ENCODE data around the gene PNMA6E. TPM values are rescaled to one million over a fixed set of nuclear protein-coding genes. Genes with fewer than 3 reads are reported as not detected.
"Not testable (repeated sequence)": the region's sequence is repeated elsewhere in the genome, so short reads cannot be mapped to it uniquely, and the experiment has no call there.

The PNMA6E gene
- total RNA-seq, 1 donor from 2014 or later, result not detected

DNA sequence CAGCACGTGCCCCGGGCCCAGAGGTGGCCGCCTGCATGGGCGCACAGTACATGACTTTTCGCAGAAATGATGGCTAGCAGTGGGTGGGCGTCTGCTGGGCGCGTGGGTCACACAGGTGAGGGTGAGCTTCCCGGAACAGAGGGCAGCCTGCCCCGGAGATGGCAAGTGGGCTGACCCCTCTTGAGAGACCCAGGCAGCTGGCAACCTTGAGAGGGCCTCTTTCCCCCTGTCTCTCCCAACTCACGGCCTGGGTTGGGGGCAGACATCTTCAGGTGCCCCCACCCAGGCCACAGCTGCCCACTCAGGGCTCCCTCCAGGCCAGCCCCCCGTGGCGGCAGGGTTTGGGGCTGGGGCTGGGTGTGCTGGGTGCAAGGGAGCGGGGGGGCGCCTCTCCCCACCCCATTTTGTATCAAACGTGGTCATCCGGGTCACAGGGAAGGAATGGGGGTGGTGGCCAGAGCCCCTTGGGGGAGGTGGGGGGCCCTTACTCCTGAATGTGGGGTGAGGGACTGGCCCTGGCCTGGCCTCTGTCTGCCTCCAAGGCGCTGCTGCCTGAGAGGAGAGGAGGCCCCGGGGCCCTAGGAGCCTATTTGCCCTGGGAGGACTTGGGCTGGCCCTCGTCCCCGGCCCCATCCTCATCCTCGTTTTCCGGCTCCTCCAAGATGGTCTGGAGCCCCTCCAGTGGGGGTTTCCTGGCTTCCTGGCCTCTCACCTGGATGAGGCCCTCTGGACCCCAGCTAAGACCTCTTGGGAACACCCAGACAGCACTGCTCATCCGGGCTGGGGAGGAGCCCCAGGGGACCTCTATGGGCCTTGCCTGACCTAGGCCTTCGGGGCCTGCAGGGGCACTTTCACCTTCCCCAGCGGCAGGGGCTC is 4.6 kb downstream of the PNMA6E start:
- H3K4me1 Mint-ChIP-seq (ENCODE audit: low read depth), result peaks cover 24% of the 10 kb centered on the region
- DNase-seq (ENCODE audit: low spot score), result no peak
- no peak overlapping the region for H3K27ac Mint-ChIP-seq
- no peaks in the 10 kb centered on the region for H3K36me3 Mint-ChIP-seq (ENCODE audit: low read depth)
- H3K27me3 Mint-ChIP-seq (ENCODE audit: insufficient read depth), result peaks cover 2% of the 10 kb centered on the region
- intact Hi-C loops (cut with micrococcal nuclease), result no loop called here
- no peaks in the 10 kb centered on the region for H3K9me3 Mint-ChIP-seq
- no peak overlapping the region for H3K4me3 Mint-ChIP-seq

DNA sequence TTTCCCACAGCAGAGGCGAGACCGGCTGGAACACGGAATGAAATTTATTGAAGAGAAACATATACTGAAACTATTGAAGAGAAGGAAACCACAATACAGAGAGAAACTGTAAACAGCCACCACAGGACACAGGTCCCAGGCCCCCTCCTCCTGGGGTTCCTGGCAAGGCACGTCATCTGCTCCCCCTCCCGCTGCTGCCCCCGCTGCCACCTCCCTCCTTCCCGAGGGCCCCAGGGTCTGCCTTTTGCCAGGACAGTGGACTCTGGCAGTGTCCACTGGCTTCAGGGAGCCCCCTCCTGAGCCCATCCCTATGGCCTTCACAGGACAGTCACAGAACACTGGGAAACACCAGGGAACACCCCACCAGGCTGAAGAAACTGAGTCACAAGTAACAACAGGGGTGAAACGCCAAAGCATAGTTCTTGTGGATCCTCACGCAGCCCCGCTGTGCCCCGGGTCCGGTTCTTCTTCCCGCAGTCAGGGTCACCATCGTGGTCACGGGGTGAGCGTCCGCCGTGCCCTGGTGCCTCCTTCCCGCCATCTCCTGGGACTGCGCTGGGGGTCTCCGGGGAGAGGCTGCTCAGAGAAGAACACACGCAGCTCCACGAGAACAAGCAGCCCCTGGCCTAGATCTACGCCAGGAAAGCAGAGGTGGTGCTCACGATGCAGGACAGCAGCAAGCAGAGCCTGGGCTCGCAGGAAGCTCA is 5.4 kb downstream of the PNMA6E start:
- Mint-ChIP-seq H3K27me3 (ENCODE audit: insufficient read depth) (peaks cover 2% of the 10 kb centered on the region), H3K9me3 (no peaks in the 10 kb centered on the region), H3K36me3 (ENCODE audit: low read depth) (no peaks in the 10 kb centered on the region), H3K27ac (no peak overlapping the region), H3K4me3 (peak overlapping the region; percentile 19), H3K4me1 (ENCODE audit: low read depth) (peaks cover 24% of the 10 kb centered on the region)
- intact Hi-C loops (cut with micrococcal nuclease), result no loop called here
- DNase-seq (ENCODE audit: low spot score), result no peak

DNA sequence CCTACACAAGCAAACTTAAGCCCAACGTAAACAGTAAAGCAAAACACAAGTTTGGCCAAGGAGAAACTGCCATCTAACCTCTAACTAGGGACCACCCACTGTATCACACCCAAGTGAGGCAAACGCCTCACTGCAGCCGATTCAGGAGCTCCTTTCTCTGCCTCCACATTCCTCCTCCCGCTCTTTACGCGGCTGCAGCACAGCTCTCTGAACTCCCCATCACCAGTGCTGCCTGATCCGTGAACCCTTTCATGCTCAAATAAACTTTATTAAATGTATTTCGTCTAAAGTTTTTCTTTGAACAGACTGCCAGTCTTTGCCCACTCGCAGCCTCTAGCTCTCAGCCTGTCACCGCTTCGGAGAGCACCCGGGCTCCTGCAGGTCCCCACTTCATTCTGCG is 6.5 kb downstream of the PNMA6E start:
- Mint-ChIP-seq H3K4me3 (no peak overlapping the region), H3K36me3 (ENCODE audit: low read depth) (no peaks in the 10 kb centered on the region), H3K9me3 (no peaks in the 10 kb centered on the region), H3K27ac (no peak overlapping the region), H3K4me1 (ENCODE audit: low read depth) (peaks cover 24% of the 10 kb centered on the region), H3K27me3 (ENCODE audit: insufficient read depth) (peaks cover 2% of the 10 kb centered on the region)
- intact Hi-C loops (cut with micrococcal nuclease), result no loop called here
- DNase-seq (ENCODE audit: low spot score), result no peak

DNA sequence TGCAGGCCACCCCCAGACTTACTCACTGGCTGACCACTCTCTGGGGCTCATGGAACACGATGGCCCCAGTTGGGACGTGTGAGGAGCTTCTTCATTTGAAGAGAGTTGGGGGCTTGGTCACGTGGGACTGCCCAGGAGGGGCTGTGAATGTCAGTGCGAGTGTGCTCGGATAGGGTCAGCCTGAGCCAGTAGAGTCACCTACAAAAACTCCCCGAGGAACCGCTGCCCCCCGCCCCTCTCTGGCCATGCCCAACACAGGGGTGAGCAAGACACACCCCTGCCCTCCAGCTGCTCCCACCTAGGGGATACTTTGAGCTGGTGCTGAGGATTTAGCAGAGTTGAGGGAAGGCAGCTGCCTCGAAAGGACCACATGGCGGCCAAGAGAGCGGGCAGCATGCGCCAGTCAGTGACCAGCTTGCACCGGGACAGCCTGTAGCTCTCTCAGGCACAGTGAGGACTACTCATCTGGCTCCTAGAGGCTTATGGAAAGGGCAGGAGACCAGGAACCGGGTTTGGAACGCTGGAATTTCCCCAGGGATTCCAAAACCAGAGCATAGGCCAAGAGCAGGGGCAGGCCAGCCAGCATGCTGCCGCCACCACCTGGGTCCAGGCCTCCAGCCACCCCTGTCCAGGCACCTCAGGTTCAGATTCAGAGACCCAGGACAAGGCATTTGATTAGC is 8.4 kb downstream of the PNMA6E start:
- intact Hi-C loops (cut with micrococcal nuclease), result no loop called here
- no peak for DNase-seq (ENCODE audit: low spot score)
- no peaks in the 10 kb centered on the region for H3K9me3 Mint-ChIP-seq
- H3K4me1 Mint-ChIP-seq (ENCODE audit: low read depth), result peaks cover 24% of the 10 kb centered on the region
- H3K27me3 Mint-ChIP-seq (ENCODE audit: insufficient read depth), result peaks cover 2% of the 10 kb centered on the region
- no peak overlapping the region for H3K27ac Mint-ChIP-seq
- H3K36me3 Mint-ChIP-seq (ENCODE audit: low read depth), result no peaks in the 10 kb centered on the region
- no peak overlapping the region for H3K4me3 Mint-ChIP-seq

DNA sequence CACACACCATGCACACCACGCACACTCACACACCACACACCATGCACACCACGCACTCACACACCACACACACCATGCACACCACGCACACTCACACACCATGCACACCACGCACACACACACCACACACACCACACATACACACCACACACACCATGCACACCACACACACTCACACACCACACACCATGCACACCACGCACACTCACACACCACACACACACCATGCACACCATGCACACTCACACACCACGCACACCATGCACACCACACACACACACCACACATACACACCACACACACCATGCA is 11.7 kb downstream of the PNMA6E start:
- H3K27ac Mint-ChIP-seq; H3K4me1 Mint-ChIP-seq (ENCODE audit: low read depth); H3K36me3 Mint-ChIP-seq (ENCODE audit: low read depth); intact Hi-C loops (cut with micrococcal nuclease); DNase-seq (ENCODE audit: low spot score); H3K27me3 Mint-ChIP-seq (ENCODE audit: insufficient read depth); H3K9me3 Mint-ChIP-seq; H3K4me3 Mint-ChIP-seq: not testable (repeated sequence)

DNA sequence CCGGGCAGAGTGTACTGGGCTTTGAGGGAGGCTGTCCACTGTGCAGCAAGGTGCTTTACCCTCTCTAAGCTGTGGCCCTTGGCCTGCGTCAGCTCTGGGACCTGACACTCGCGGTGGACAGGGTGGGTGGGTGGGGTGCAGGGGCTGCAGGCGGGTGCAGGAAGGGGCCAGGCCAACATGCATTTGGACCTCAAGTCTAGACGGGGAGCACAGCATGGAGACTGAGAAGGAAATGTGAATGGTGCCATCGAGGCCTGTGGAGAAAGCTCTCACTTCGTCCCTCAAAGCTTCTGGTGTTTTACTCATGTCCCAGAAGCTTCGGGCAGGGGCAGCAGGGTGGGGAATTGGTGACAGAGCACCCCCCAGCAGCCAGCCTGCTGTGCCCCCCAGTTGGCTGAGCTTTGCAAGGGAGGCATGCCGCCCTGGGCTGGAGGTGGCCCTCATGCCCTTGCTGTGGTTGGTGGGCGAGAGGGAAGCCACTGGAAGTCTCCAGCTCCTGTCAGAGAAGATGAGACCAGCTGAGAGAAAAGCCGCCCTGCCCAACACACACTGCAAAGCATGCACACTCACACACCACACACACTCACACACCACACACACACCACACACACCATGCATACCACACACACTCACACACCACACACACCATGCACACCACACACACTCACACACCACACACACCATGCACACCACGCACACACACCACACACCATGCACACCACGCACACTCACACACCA is 12.3 kb downstream of the PNMA6E start:
- H3K4me3 Mint-ChIP-seq, result no peak overlapping the region
- no peak for DNase-seq (ENCODE audit: low spot score)
- no peaks in the 10 kb centered on the region for H3K36me3 Mint-ChIP-seq (ENCODE audit: low read depth)
- H3K27ac Mint-ChIP-seq, result no peak overlapping the region
- no peaks in the 10 kb centered on the region for H3K9me3 Mint-ChIP-seq
- intact Hi-C loops (cut with micrococcal nuclease), result no loop called here
- H3K27me3 Mint-ChIP-seq (ENCODE audit: insufficient read depth), result peaks cover 2% of the 10 kb centered on the region
- peaks cover under 1% of the 10 kb centered on the region for H3K4me1 Mint-ChIP-seq (ENCODE audit: low read depth)

DNA sequence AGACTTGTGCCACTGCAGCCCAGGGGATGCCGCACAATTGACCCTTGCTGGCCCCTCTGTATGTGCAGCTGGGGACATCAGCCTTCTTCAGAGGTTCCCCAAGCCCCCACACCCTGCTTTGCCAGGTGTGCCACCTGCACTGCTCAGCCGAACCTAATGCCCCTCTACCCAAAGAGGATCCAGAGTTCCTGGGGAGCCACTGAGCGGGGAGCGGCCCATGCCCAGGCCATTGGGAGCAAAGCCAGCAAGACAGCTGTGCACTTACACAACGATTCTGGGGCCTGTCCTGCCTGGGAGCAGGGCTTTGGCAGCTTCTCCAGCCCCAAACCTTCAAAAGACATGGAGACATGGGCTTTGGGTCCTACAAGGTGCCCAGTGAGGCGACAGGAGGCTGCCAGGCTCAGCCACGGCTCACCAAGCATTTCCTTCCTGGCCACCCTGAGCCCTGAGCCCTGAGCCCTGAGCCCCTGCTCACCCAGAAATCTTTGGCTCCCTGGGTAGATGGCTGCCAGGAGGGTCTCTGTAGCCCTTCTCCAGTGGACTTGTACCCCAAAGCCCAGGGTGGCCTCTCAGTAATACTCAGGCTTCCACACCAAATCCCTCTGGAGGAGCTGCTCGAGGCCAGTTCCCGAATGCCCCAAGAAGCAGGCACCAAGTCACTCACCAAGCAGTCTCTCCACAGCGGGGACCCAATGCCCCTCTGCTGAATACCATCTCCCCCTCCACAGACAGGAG is 13.0 kb downstream of the PNMA6E start:
- intact Hi-C loops (cut with micrococcal nuclease), result no loop called here
- H3K36me3 Mint-ChIP-seq (ENCODE audit: low read depth), result no peaks in the 10 kb centered on the region
- H3K4me3 Mint-ChIP-seq, result no peak overlapping the region
- no peaks in the 10 kb centered on the region for H3K9me3 Mint-ChIP-seq
- peaks cover 2% of the 10 kb centered on the region for H3K27me3 Mint-ChIP-seq (ENCODE audit: insufficient read depth)
- H3K4me1 Mint-ChIP-seq (ENCODE audit: low read depth), result no peaks in the 10 kb centered on the region
- H3K27ac Mint-ChIP-seq, result no peak overlapping the region
- DNase-seq (ENCODE audit: low spot score), result no peak

DNA sequence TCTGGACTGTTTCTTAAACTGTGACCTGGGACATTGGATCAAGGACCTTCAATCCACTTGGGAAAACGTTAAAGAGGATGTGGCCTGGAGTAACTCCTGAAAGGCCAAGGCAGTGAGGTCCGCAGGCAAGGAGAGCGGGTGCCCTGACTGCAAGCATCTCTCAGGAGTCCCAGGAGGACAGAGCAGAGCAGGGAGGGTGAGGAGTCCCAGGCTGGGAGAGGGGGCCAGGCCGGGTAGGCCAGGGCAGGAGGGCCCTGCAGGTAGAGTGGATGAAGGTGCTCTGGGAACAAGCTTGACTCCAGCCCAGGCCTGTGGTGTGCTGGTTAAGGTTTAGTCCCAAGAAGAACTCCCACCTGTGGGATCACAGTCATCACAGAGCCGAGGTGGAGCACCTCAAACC is 13.8 kb downstream of the PNMA6E start:
- DNase-seq (ENCODE audit: low spot score), result no peak
- intact Hi-C loops (cut with micrococcal nuclease), result no loop called here
- Mint-ChIP-seq H3K4me1 (ENCODE audit: low read depth) (no peaks in the 10 kb centered on the region), H3K27me3 (ENCODE audit: insufficient read depth) (peaks cover 2% of the 10 kb centered on the region), H3K4me3 (no peak overlapping the region), H3K27ac (no peak overlapping the region), H3K36me3 (ENCODE audit: low read depth) (no peaks in the 10 kb centered on the region), H3K9me3 (no peaks in the 10 kb centered on the region)

DNA sequence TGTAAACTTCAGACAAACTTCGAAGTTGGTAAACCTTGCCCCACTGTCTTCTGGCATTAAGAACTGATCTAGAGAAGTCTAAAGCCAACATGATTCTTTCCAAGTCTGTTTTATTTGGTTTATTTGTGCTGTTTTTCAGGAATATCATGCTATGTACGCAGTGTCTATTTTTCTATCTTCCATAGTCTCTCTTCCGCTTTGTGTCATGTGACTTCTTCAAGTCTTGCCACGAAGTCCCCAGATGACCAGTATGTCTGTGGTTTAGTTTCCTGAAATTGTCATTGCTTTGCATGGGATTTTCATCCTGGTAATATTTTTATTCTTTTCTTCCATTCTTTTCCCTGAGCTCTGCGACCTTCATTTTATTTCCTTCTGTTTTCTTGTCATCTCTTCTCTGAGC is 15.1 kb downstream of the PNMA6E start:
- H3K9me3 Mint-ChIP-seq, result no peaks in the 10 kb centered on the region

DNA sequence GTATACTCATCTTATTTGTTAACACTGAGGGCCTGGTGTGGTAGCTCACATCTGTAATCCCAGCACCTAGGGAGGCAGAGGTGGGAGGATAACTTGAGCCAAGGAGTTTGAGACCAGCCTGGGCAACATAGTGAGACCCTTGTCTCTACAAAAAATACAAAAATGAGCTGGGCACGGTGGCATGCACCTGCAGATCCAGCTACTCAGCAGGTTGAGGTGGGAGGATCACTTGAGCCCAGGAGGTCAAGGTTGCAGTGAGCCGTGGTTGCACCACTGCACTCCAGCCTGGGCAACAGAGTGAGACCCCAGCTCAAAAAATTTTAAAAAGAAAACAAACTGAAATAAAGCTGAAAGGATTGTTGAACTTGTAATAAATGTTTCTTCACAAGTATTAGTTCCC is 16.2 kb downstream of the PNMA6E start:
- DNase-seq (ENCODE audit: low spot score); H3K4me3 Mint-ChIP-seq; H3K27me3 Mint-ChIP-seq (ENCODE audit: insufficient read depth); H3K9me3 Mint-ChIP-seq; H3K4me1 Mint-ChIP-seq (ENCODE audit: low read depth); intact Hi-C loops (cut with micrococcal nuclease); H3K36me3 Mint-ChIP-seq (ENCODE audit: low read depth); H3K27ac Mint-ChIP-seq: not testable (repeated sequence)

More for the DNA sequence above, 15.1 kb downstream of the PNMA6E start:
- H3K4me3 Mint-ChIP-seq, result no peak overlapping the region
- no peak for DNase-seq (ENCODE audit: low spot score)
- H3K27me3 Mint-ChIP-seq (ENCODE audit: insufficient read depth), result peaks cover 2% of the 10 kb centered on the region
- H3K27ac Mint-ChIP-seq, result no peak overlapping the region
- intact Hi-C loops (cut with micrococcal nuclease), result no loop called here
- no peaks in the 10 kb centered on the region for H3K36me3 Mint-ChIP-seq (ENCODE audit: low read depth)
- no peaks in the 10 kb centered on the region for H3K4me1 Mint-ChIP-seq (ENCODE audit: low read depth)

DNA sequence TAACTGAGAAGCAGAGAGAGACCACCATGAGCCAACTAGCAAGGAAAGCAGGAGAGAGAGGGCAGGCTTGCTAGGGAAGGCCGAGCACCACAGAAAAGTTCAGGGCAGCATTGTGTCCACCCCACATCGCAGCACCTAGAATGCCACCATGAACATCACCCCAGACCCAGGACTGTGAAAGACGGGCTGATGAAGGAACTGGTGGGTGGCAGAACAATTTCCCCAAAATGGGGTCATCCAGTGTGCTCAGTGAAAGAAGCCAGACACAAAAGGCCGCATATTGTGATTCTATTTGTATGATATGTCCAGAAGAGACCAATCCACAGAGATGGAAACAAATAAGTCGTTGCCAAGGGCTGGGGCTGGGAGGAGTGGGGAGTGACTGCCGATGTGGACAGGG is 16.8 kb downstream of the PNMA6E start:
- no peaks in the 10 kb centered on the region for H3K36me3 Mint-ChIP-seq (ENCODE audit: low read depth)
- no peak overlapping the region for H3K4me3 Mint-ChIP-seq
- no peak for DNase-seq (ENCODE audit: low spot score)
- H3K4me1 Mint-ChIP-seq (ENCODE audit: low read depth), result no peaks in the 10 kb centered on the region
- no peaks in the 10 kb centered on the region for H3K9me3 Mint-ChIP-seq
- peaks cover 2% of the 10 kb centered on the region for H3K27me3 Mint-ChIP-seq (ENCODE audit: insufficient read depth)
- H3K27ac Mint-ChIP-seq, result no peak overlapping the region
- intact Hi-C loops (cut with micrococcal nuclease), result no loop called here

All from activated T-helper 1 cell treated with anti-CD3 and anti-CD28 coated beads, Interleukin-12 subunit alpha, Interleukin-12 subunit beta, Interleukin-2, Interleukin-4 antibody, amounts not matched to agents 30 ng/mL and 10 ng/mL and 1 ng/mL, durations not matched to agents 14 hours and 24 hours and 36 hours (primary cell).